ENCODE results near the gene C1QB. TPM values are rescaled to one million over a fixed set of nuclear protein-coding genes. Genes with fewer than 3 reads are reported as not detected.
A peak's percentile ranks its signal among the peaks of the same experiment; 100 is the strongest.

Gene C1QB
- total RNA-seq, 4 donors from 2014 or later: 54.3 to 107 (median 86.1) TPM

DNA sequence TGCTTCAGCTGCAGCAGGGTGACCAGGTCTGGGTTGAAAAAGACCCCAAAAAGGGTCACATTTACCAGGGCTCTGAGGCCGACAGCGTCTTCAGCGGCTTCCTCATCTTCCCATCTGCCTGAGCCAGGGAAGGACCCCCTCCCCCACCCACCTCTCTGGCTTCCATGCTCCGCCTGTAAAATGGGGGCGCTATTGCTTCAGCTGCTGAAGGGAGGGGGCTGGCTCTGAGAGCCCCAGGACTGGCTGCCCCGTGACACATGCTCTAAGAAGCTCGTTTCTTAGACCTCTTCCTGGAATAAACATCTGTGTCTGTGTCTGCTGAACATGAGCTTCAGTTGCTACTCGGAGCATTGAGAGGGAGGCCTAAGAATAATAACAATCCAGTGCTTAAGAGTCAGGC lies 13.8 kb upstream of the C1QB start:
- no peaks in the 10 kb centered on the region for H3K9me3 ChIP-seq
- H3K4me1 ChIP-seq: no peaks in the 10 kb centered on the region
- no peaks in the 10 kb centered on the region for H3K36me3 ChIP-seq
- H3K27me3 ChIP-seq: no peaks in the 10 kb centered on the region
- DNase-seq: peak in 1 of 3 donors; percentile 49
- H3K27ac ChIP-seq: no peak overlapping the region
- peak overlapping the region in 1 of 4 donors; percentile 35 for H3K4me3 ChIP-seq
- TF ChIP-seq CTCF (IDR thresholded peaks at IDR 0.05) (no peak), POLR2A (IDR thresholded peaks at IDR 0.05) (no peak)

DNA sequence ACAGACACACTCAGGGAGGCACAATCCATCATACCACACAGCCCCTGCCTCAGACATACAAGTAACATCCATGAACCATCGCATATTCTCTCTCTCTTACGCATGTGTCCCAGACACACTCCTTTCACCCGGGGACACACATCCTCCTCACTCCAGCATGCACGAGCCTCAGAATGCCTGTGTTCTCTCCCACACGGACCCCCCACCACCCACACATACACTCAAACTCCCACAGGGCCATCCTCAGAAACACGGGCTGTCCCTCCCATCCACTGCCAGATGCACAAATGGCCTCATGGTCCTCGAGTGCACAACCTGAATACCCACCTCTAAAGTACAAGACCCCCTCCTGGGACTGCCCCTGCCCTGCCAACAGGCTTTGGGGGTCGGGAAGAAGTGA lies 11.8 kb upstream of the C1QB start:
- DNase-seq: no peak
- H3K4me1 ChIP-seq: no peaks in the 10 kb centered on the region
- H3K27ac ChIP-seq: no peak overlapping the region
- no peaks in the 10 kb centered on the region for H3K27me3 ChIP-seq
- TF ChIP-seq CTCF (IDR thresholded peaks at IDR 0.05) (no peak), POLR2A (IDR thresholded peaks at IDR 0.05) (no peak)
- H3K4me3 ChIP-seq: no peak overlapping the region
- no peaks in the 10 kb centered on the region for H3K36me3 ChIP-seq
- H3K9me3 ChIP-seq: no peaks in the 10 kb centered on the region

DNA sequence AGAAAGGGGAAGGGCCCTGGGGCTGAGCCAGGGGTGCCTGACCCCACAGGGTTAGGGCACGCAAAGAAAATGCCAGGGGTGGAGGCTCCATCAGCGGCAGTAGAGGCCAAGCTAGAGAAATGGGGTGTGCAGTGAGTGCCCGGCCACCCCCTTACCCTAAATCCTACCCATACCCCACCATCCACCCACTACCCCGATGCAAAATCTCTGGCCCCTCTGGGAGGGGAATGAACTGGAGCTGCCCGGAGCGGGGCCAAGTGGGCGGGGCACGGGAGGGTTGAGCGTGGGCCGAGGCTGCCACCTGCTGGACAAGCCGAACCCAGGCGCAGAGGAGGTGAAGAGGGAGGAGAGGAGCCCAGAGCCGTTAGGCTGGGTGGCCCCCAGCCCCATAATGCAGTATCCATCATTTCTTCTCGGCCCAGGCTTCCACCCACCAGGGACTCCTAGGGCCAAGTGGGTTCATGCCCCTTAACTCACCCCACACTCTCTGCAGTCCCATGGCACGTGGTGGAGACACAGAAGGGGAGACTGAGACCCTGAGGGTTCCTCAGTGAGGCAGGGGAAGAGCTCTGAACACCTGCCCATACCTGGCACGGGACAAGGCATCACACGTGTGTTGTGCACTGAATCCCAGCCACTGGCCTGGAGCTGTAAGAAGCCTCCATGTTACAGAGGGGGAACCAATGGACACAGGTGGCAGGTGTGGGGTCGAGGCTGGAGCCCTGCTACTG lies 11.0 kb upstream of the C1QB start:
- Histone ChIP-seq H3K9me3 (no peaks in the 10 kb centered on the region), H3K4me3 (no peak overlapping the region), H3K27ac (no peak overlapping the region), H3K4me1 (no peaks in the 10 kb centered on the region), H3K27me3 (no peaks in the 10 kb centered on the region), H3K36me3 (no peaks in the 10 kb centered on the region)
- TF ChIP-seq POLR2A (IDR thresholded peaks at IDR 0.05): no peak
- TF ChIP-seq CTCF (IDR thresholded peaks at IDR 0.05): peak; percentile 52 to 90 (median 86)
- DNase-seq: peak; percentile 57 to 88 (median 86)

GRCh38 chr1:22643381-22643780 lies 9.7 kb upstream of the C1QB start, which contains the start of gene C1QC:
C1QC (plus strand) TSS chr1:22643633; CDS start chr1:22644024, 391 bp downstream.
- DNase-seq: peak in 1 of 3 donors; percentile 57
- Histone ChIP-seq H3K9me3 (no peaks in the 10 kb centered on the region), H3K36me3 (no peaks in the 10 kb centered on the region), H3K27me3 (no peaks in the 10 kb centered on the region), H3K4me1 (no peaks in the 10 kb centered on the region), H3K4me3 (peak within 1 kb of the TSS in 2 of 4 donors; percentile 29 to 31), H3K27ac (peak within 1 kb of the TSS in 2 of 4 donors; percentile 50 to 54)
- TF ChIP-seq CTCF (IDR thresholded peaks at IDR 0.05): no peak
- TF ChIP-seq POLR2A (IDR thresholded peaks at IDR 0.05): no peak

GRCh38 chr1:22643928-22644327 lies 9.1 kb upstream of the C1QB start:
- H3K4me3 ChIP-seq: peak overlapping the region in 2 of 4 donors; percentile 29 to 31
- peak overlapping the region in 2 of 4 donors; percentile 50 to 54 for H3K27ac ChIP-seq
- TF ChIP-seq CTCF (IDR thresholded peaks at IDR 0.05) (no peak), POLR2A (IDR thresholded peaks at IDR 0.05) (no peak)

More at GRCh38 chr1:22643928-22644327, 9.1 kb upstream of the C1QB start:
- Histone ChIP-seq H3K27me3 (no peaks in the 10 kb centered on the region), H3K9me3 (no peaks in the 10 kb centered on the region), H3K36me3 (no peaks in the 10 kb centered on the region), H3K4me1 (no peaks in the 10 kb centered on the region)
- DNase-seq: no peak
